ENCODE results near the gene PPIL1. TPM values are rescaled to one million over a fixed set of nuclear protein-coding genes. Genes with fewer than 3 reads are reported as not detected.

Gene PPIL1
- 16.5 and 26.5 TPM in 2 replicates for total RNA-seq

DNA sequence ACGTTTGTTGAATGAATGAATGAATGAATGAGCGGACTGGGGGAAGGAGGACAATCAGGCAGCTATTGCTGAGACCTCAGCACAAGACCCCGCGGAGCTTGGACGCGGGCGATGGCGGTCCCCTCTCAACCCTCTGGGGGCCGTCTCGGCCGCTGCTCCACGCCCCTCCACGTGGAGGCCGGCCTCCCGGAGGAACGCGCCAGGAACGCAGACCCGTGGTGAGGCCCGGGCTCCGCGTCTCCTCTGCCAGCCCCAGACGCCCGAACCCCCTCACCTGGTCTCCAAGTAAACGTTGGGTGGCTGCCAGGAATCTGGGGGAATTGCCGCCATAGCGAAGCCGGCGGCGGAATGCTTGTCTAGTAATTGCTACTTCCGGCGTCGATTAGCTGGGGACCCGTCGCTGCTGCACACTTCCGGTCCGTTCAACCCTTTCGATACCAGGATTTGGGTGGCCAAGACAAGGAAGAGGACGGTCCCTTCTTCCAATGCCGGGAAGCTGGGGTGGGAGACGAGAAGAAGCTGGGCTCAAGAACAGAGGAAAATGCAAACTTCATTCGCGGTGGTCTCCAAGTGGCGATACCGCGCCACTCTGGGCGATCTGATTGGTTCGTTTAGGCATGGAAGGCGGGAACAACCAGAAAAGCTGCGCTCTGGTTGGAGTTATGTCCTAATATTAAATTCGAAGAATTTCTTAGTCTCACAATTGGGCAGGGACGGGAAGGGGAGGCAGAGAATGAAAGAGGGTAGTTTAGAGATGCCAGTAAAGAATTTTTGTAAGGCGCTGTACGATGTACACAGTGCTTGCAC lies at the start of gene PPIL1:
Gene PPIL1 (minus strand): TSS at position 361 of the 807 bp plus-strand sequence. CDS start 31 bp downstream, at position 330.

DNA sequence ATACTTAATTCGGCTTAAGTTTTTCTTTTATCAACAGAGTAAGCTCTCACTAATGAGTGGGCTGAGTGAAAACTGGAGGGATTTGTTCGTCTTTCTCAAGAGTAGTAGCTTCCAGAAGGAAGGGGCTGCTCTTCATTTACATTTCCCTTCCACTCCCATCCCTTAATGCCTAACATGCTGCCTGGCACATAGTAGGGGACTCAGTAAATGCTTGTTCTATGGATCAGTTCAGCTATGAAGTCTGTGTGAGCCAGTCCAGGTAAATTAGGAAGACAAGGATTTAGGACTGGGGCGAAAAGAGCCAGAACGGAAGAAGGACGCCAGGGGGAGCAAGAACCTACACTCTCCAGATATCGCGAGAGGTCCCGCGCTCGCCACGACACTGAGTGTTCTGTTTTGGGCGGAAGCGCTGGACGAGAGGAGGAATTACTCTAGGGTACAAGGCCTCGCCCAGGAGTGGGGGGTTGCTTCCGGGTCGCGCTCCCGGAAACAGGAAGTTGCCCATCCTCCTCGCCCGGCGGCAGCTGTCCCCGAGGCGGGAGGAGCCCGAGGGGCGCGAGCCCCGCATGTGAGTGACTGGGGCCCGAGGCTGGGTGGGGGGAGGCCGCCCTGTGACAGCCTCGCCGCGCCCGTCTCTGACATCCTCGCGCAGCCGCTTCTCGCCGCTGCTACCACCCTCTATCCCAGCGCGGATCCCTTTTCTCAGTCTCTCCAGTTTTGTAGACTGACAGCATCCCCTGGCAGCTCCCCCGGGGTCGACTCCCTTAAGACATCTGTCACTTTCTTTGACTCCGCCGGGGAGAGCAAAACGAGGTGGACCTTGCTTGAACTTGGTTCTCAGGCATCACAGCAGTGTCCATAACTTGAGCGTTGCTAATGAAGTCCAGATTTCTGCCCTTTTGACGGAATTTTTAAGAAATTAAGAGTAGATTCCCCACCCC lies 11.1 kb upstream of the PPIL1 start, which contains the start of gene C6orf89:
Gene C6orf89 (plus strand): TSS at position 492 of the 941 bp plus-strand sequence. CDS start 13,493 bp downstream, outside the sequence.

DNA sequence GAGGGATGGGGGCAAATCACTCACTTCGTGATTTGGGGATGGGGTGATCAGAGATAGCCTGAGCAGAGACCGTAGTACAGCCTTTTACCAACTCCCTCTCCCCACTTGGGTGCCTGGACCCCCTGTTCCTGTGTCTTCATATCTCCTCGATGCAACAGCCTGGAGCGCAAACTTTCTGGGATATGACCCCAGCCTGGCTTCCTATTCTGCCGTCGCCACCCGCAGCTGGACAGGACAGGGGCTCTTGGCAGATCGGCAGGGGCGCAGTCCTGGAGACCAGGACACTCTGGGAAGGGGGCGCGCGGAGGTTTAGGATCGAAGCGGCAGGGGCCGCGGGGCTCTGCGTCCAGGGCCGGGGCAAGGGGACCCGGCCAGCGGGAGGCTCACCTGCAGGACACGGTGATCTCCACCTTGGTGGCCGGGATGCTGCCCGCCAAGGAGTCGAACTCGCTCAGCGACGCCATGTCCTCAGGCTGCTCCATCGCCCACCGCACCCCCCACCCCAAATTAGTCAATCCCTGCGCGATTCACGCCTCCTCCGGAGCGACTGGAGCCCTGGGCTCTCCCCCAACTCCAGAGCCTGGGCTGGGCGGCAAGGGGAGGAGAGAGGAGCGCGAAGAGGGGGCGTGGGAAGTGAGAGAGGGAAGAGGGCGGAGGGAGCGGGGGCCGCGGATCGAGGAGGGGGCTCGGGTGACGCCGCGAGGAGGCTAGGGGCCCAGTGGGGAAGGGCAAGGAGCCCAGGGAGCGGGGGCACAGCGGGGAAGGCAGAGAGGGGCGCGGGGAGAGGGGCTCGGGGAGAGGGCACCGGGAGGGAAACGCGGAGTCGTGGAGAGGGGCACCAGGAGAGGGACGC lies 35.5 kb downstream of the PPIL1 start, which contains the start of gene CPNE5:
Gene CPNE5 (minus strand): TSS at position 549 of the 853 bp plus-strand sequence. CDS start 67 bp downstream, at position 482.

Other genes with a start within 250 kb of the PPIL1 start
- 217 and 333 TPM in 2 replicates for gene CDKN1A, start 196.1 kb downstream of the PPIL1 start, total RNA-seq
- not detected in 2 replicates for gene RAB44, start 177.0 kb downstream of the PPIL1 start, total RNA-seq
- 0.09 and 11.4 TPM in 2 replicates for gene CPNE5, start 35.4 kb downstream of the PPIL1 start, total RNA-seq
- gene C6orf89, start 11.1 kb upstream of the PPIL1 start, total RNA-seq = 31.2 and 31.8 TPM in 2 replicates
- 0.35 and 0.43 TPM in 2 replicates for gene PI16, start 79.9 kb upstream of the PPIL1 start, total RNA-seq
- gene MTCH1, start 111.4 kb upstream of the PPIL1 start, total RNA-seq = 147 and 229 TPM in 2 replicates
- gene FGD2, start 130.9 kb upstream of the PPIL1 start, total RNA-seq = not detected in 2 replicates